Measurements from ENCODE around the gene PDE4D.
"Not testable (repeated sequence)": the region's sequence is repeated elsewhere in the genome, so short reads cannot be mapped to it uniquely, and the experiment has no call there.

Gene PDE4D

DNA sequence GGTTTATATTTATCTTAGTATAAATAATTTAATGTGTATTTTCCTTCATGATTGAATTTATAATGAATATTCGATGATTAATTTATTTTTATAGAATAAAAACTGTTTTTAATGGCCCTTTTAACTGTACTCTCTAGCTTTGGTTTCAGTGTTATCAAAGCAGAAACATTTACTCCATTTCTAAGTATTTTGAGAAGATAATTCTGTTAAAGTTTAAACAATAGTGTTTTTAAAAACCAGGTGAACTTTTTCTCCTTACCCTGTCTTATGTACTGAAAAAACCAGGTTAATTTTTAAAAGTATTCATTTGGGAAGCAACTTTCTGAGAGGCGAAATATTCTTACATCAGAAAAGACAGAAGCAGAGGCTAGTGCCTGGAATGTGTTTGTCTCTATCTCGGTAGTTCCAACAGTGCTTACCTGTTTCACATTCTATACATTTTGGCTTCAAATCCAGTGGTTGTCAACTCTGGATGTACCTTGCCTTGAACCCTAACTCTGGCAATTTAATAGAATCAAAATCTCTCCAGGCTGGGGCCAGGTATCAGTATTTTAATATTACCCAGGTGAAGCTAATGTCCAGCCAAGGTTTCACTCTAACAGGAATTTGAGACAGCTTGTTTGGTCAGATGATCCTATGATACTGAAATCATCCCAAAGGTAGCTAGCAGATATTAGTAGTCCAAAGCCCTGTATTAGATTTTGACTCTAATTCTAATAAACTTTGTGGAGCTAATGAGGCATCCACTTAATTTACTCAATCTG, 434.4 kb downstream of the PDE4D start:
- no peak for DNase-seq

DNA sequence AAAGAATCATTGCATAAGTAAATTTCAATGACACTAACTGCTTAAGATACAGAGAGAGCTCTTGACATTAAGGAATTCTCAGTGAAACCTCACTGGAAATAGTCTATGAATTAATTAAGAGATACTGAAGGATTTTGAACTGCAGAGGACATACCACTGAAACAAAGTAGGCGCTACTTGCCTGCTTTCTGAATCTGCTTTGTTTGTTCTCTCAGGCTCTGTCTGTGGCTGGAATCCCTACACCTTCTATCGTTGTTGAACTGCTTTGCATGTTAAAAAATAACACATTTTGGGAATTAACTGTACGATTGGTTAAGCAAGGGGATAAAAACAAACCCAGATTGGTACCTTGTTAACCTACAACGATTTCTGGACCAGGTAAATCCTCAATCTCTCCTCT, 435.2 kb downstream of the PDE4D start:
- DNase-seq, result no peak

DNA sequence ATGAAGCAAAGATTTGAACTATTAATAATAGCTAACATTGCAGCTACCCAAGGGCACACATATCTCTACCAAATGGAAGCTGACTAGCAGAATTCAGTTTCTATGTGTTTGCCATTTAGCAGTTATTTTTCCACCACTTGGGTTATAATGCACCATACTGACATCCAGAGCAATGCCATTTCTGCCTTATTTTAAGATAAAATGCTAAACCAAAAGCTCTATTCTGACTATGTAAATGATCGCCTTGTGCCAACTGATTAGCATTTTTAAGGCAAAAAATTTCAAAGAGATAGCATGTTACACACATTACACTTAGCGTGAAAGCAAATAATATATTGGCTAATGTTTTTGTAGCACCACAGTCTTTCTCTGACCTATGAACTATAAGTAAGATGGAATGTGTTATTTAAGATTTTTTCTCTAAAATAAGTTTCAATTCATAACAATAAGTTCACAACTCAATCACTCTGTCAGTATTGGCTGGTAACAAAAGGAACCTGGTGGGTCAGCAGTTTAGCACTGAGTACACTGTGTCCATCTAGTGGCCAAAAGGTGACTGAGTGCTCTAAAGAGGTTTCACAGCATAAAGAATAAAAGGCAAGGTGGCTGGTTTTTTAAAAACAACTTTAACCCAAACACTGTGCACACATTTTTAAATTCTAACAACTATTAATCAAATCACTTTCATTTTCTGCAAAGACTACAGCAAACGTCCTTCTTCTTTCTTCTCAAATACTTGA, 443.5 kb downstream of the PDE4D start:
- no peak for DNase-seq

DNA sequence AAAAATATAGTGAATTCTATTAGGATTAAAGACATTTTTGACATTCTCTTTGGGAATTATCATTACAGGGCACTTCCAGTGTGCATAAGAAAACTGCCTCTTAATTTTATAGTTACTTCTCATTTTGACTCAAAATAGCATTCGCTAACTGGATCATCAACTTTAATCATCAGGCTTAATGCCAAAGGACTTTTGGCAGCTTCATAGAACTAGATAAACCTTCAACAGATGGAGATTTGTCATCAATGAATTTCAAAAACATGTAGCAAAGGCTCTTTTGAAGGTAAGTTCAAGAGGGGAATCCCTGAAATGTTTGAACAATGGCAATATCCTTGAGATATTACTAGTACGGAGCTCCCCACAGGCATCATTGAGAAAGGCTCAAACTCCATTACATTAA, 447.2 kb downstream of the PDE4D start:
- DNase-seq, result no peak

DNA sequence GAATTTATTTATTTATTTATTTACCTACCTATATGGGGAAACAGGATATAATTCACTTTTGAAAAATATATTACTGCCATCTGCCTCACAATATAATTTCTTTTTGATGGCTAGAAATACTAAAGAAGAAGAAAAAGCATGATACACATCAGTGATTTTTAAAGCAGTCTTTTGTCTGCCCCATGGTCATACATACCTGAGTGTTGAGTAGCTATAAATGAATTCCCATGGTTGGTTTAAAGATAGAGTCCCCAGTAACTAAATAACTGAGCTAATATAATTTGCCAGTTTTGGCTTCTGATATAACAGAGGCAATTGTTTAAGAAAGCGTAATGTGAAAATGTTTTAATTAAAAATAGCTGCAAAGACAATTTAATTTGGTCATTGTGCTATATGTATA, 447.8 kb downstream of the PDE4D start:
- no peak for DNase-seq

DNA sequence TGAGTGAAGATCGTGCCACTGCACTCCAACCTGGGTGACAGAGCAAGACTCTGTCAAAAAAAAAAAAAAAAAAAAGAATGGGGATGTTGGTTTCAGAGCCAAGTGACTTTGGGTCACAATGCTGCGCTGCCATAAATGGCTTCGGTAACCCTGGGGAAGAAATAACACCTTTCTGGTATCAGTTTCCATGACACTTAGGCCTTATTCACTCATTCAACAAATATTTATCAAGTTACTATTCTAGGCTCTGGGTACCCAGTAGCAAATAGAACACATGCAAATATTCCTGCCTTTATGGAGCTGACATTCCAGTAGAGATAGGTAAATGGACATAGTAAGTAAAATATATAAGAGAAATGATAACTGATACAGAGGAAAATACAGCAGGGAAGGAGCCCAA, 454.2 kb downstream of the PDE4D start:
- no peak for DNase-seq

DNA sequence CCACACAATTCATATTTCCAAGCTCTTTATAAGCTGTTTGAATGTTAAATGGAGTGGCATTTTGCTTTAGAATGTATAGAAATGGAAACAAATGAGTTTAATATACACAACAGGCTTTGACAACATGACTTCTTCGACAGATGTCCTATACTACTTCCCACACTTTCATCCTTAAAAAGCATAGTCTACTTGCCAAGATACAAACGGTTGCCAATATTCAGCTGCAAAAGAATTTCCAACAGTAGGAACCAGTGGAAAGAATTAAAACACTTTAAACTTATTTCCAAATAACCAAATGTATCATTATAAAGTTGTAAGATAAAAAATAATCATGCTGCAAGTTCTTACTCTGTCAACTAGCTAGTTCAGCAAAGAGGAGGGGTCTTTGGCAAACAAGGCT, 456.4 kb downstream of the PDE4D start:
- DNase-seq, result no peak

DNA sequence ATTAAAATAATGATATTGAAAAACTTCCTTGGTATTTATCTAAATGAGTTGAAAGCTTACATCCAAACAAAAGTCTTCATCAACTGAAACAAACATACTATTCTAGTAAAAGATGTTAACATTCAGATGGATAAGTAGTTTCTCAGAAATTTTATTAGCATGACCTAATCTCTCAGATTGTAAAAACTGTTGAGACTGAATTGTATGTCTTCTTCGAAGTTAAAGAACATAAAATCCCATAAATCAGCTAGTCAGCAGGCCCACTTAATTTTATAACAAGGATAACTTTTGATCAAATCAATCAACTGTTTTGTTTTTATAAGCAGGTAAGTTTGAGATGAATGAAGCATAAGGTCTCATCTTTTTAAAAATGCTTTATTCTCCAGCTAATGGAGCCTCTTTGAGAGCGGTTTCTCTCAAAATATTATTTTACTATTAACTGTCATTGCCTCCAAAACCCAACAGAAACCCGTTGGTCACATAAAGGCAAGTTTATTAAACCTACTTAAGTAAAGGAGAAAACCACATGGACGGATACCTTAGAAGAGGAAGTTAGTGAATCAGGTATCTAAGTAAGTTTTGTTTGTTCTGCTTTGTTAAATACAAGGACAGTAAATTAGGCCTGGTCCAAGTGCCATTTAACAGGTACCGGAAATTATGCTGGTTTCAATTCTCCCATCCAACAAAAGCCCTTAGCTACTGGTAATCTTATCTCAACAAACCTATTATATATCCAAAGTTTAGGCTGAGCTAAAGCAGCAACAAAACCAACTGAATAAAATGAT, 457.0 kb downstream of the PDE4D start:
- no peak for DNase-seq

DNA sequence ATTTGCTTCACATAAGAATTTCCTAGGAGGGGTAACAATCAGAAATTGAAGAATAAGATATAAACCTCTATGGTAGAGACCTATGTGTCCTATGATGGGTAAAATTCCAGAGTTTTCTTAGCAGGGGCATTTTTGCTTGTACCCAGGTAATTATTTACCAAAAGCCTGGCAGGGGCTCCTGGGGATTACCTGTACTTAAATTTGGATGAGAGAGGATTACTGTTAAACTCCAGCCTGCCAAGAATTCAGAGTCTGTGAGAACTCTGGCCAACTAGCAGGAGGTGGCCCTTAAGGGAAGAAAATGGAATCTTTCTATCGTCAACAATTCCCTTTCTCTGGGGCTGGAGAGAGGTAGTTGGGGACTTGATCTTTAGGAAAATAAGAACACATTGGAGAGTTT, 460.4 kb downstream of the PDE4D start:
- DNase-seq, result no peak

DNA sequence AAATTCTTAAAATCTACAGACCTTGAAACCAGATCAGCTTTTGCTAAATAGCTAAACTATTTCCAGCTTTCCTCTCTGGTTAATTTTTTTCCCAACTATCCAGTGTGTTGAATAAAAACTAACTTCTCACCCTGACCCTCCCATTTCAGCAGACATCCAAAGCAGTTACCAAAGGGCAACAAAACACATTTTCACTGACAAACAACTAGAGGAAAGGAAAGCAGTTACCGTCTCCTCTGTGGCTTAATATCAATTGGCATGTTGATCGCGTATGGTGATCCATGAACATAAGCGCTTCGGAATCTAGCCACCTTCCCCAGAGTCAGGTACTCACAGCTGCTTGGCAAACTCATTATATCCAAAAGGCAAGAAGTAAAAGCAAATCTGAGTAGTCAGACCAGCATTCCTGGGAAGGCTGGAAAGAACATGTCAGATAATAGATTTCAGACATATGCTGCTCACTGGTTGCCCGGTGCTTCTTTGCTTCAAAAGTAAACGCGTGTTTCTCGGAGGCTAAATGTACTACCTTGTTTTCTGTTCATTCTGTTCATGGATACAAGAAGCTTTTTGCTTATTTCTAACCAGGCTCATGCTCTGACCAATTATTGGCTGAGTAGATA, 463.4 kb downstream of the PDE4D start:
- no peak for DNase-seq

DNA sequence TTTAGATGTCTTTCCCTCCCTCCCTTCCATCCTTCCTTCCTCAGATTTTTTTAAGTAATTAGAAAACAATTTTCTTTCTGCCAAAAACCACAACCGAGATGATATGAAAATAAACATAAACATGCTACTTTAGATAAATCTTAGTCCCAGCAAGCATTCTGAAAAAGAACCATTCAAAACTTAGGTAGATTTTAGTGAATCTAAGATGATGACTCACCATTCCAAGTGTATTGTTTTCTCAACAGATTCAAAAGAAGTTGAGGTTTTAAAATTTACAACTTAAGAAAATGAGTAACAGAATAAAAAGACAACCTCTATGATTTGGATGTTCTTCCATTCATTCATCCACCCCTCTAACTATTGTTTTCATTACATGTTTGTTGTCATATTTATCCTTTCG, 465.1 kb downstream of the PDE4D start:
- DNase-seq, result no peak

DNA sequence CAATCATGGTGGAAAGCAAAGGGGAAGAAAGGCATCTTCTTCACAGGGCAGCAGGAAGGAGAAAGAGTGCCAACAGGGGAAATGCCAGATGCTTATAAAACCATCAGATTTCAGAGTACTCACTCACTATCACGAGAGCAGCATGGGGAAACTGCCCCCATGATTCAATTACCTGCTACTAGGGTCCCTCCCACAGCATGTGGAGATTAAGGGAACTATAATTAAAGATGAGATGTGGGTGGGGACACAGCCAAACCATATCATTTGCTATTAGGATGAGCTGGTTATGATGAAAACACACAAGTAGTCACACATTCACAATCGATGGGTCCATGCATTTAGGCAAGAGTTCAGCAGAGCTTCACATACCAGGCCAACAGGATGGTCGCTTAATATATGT, 469.0 kb downstream of the PDE4D start:
- no peak for DNase-seq

DNA sequence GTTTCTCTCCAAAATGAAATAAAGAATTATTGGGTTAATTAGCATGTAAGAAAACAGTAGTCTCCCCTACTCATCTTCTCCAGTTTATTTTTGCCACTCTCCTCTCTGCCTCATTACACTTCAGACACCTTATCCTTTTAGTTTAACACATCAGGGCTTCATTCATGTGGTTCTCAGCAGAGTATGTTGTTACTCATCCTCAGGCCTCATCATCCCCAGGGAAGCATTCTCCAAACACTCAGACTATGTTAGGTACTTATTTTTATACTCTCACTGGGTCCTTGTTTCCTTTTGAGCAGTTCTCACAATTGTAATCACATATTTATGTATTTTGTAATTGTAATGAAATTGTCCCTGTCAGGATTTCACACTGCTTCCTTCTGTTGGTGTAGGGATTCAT, 470.5 kb downstream of the PDE4D start:
- DNase-seq, result no peak

DNA sequence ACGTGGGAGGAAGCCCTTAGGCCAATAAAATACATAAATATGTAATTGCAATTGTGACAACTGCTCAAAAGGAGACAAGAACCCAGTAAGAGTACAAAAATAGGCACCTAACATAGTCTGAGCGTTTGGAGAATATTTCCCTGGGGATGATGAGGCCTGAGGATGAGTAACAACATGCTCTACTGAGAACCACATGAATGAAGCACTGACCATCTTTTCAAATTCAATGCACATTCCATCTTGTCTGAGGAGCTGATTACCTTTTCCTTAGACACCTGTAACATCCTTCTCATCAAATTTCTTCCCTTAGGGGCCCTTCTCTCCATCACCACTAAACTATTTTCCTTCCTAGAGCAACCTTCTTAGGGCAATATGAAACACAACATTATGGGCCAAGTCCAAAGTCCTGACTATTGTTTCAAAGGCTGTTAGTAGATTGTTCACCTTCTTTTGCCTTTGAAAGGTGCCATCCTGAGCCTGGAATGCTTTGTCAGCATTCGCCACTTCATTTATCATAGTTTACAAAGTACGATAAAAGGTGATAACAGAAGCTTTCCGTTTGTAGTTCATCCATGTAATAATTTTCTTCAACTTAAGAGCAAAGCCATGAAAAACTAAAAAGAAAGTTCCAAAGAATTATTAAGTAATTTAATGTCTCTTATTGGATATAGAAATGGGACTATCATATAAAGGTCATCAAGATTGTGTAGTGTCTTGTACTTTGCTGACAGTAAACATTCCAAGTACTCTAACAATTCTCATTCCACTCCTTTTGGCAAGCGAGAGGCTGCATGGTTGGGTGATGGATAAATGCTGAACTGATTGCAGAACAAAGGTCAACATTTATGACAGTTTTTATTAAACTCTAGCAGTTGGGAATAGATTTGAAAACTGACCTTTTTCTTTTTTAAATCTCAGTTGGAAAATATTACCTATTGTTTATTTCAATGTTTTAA, 471.3 kb downstream of the PDE4D start:
- DNase-seq, result no peak

DNA sequence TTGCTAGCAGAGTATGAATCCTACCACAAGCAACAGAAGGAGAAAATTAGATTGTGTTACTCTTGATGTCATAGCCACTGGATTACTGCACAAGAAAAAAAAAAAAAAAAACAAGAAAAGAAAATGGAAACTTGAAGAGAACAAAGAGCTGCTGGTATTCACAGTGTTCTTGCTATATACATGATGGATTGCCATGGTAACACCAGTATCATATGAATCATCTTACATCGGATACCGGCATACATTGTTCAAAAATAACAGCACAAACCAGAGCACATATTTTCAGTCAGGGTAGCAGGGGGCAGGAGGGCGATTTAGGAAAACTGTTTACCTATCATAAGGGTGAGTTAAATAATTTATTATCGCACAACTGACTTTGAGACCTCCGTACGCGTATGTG, 472.9 kb downstream of the PDE4D start:
- no peak for DNase-seq

DNA sequence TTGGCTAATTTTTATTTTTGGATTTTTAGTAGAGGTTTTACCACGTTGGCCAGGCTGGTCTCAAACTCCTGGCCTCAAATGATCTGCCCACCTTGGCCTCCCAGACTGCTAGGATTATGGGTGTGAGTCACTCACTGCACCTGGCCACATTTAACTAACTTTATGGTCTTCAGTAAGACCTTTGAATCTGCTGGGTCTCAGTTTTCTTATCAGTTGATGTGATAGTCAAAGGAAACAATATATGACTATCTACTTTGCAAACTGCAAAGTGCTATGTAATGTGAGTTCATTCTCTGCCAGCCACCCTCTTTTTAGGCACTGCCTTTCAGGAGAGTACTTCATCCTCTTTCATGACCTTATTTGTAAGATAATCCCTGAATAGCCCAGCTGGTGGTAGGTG, 474.7 kb downstream of the PDE4D start:
- no peak for DNase-seq

DNA sequence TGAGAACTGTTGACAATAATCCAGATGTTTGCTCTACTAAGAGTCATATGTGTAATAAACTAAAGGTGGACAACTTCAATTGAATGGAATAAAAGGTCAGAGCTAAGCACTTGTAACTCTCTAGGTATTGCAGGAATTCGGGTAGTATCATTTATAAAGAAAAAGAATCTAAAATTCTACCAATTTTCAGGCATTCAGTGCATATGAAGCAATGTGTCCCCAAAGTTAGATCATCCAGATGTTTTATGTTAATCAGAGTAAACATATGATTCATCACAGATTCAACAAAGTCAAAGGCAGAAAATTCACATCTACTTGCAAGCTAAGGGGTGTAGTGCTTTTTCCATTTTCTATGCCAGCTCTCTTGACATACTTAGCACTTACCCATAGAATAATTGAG, 477.1 kb downstream of the PDE4D start:
- DNase-seq, result no peak

DNA sequence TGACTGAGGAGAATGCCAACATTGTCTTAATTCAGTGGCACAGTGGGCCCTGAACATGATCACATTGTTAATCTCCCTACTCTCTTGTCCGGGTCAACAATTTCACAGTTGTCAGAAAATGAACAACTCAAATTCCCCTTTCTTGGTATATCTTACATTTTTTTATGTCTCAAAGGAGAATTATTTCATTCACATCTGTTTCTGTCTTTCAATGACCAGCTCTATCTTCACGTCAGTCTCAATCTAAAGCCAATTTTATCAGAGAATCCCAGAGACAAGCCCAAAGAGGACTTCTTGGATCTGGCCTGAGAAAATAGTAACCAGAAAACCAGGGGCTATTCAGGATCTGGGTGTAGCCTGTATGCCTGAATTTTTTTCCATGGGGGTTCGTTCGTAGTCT, 477.5 kb downstream of the PDE4D start:
- no peak for DNase-seq

DNA sequence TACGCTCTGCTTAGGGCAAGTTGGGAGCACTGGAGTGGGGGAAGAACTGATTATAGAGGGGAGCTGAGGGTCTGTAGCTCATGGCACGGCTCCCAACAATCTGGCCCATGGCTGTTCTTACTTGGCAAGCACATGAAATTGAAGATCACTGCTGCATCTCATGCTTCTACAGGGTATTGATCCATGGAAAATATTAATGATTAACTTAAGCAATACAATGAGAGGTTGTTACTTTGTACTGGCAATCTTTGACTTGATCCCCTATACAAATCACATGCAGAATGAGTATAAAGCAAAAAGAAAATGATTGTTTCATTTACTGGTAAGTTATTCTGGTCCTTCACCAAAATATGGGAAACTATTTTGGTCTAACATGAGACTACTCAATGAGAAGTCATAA, 481.1 kb downstream of the PDE4D start:
- no peak for DNase-seq

DNA sequence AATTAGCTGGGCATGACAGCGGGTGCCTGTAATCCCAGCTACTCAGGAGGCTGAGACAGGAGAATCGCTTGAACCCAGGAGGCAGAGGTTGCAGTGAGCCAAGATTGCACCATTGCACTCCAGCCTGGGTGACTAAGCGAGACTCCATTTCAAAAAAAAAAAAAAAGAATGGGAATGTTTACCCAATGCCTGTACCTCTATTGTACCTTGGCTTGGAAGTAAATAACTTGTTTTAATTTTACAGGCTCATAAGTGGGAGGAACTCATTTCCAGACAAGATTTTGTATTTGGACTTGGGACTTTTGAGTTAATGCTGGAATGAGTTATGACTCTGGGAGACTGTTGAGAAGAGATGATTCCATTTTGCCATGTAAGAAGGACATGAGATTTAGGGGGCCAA, 484.5 kb downstream of the PDE4D start:
- DNase-seq, result not testable (repeated sequence)

DNA sequence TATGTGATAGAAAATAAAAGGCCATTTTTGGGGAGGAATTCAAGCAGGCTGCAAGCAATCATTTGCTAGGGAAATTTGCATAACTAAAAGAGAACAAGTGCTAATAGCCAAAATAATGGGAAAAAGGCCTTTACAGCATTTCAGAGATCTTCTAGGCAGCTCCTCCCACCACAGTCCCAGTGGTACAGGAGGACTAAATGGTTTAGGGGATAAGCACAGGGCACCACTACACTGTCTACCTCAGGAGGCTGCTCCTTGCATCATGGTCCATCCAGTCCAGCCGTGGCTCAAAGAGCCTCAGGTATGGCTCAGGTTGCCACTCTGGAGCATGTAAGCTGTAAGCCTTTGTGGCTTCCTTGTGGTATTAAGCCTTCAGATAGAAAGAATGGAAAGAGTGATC, 485.6 kb downstream of the PDE4D start:
- no peak for DNase-seq

DNA sequence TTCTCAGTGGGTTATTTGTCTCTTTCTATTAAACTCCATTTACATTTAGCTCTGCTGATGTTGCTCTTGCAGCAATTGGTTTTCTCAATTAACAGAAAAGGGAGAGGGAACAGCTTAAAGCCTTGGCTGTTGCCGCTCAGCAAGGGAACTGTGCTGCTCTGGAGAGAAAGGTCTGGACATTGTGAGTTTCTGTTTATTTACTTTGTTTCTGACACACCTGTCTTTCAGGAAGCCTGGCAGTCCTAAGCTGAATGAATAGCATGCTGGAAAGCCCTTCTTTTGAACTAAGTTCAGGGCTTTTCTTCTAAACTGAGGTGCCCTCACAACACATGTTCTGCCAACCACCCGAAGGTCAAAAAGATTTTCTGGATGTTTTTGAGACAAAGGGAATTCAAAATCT, 491.9 kb downstream of the PDE4D start:
- DNase-seq, result no peak

Measured in NCI-H2081 treated with DMSO at 0.1 percent for 48 hours (cell line).